Small intestine (tissue), 7 donors: ENCODE measurements around the gene RRP15. TPM values are rescaled to one million over a fixed set of nuclear protein-coding genes. Genes with fewer than 3 reads are reported as not detected.

Experiments
- DNase-seq, 2 donors: peaks; one replicate each; pipeline versions ENCODE4 v3.0.0 to v3.0.0-alpha.2; 2013
- FAIRE-seq: peaks from 2 replicates; lab custom pipeline; 2012; peaks lifted over from hg19 to GRCh38; lab: Jason Lieb, UNC
- H3K27ac ChIP-seq, 3 donors: one replicate each; pipeline ENCODE4 v1.5.1; 2013; ENCODE audit warnings: low read length in 2 of 3, mild to moderate bottlenecking in 2 of 3, control low read depth in 1 of 3, inconsistent platforms in 1 of 3, low read depth in 1 of 3, moderate library complexity in 1 of 3
- H3K27me3 ChIP-seq, 3 donors: one replicate each; pipeline ENCODE4 v1.6.1; 2013; ENCODE audit warnings: low read length in 3 of 3, inconsistent platforms in 1 of 3; ENCODE audit not compliant: control insufficient read depth in 3 of 3, insufficient read depth in 3 of 3
- H3K36me3 ChIP-seq, 3 donors: one replicate each; pipeline ENCODE4 v1.6.1; 2013; ENCODE audit warnings: low read length in 3 of 3, inconsistent platforms in 1 of 3, low read depth in 1 of 3, mild to moderate bottlenecking in 1 of 3, moderate library complexity in 1 of 3; ENCODE audit not compliant: control insufficient read depth in 3 of 3, insufficient read depth in 2 of 3
- H3K4me1 ChIP-seq, 3 donors: one replicate each; pipeline ENCODE4 v1.6.1; 2013; ENCODE audit warnings: low read length in 2 of 3, inconsistent platforms in 1 of 3, low read depth in 1 of 3, mild to moderate bottlenecking in 1 of 3, moderate library complexity in 1 of 3; ENCODE audit not compliant: control insufficient read depth in 3 of 3, insufficient read depth in 2 of 3
- H3K4me3 ChIP-seq, 3 donors: one replicate each; pipeline ENCODE4 v1.5.1; 2013; ENCODE audit warnings: low read length in 3 of 3, control low read depth in 1 of 3, inconsistent platforms in 1 of 3, low read depth in 1 of 3, mild to moderate bottlenecking in 1 of 3, moderate library complexity in 1 of 3
- H3K9me3 ChIP-seq, 2 donors: one replicate each; pipeline ENCODE4 v1.6.1; 2013; ENCODE audit warnings: low read depth in 1 of 2, low read length in 1 of 2; ENCODE audit not compliant: control insufficient read depth in 2 of 2, insufficient read depth in 1 of 2
- WGBS, 3 donors: extraction: QIAGEN DNeasy Blood & Tissue Kit; methylation state at CpG; one replicate each; pipeline ENCODE4 v1.1.7; 2013; 5-methylcytosine and 5-hydroxymethylcytosine counted together
- polyA plus RNA-seq, 4 donors: library from polyadenylated mRNA; stranded (reverse) in 3 of 4; unstranded in 1 of 4; fragments of 200-250 nt in 3 of 4; fragments of 120-200 nt in 1 of 4; gene quantifications; one replicate each; pipeline versions ENCODE4 v1.2.1 to v1.2.3, GENCODE V29; 2013
- donor health status: healthy with polysubstance abuse.
- donor health status: control.
- donor health status: control.
- donor health status: Bipolar disorder and iron deficiency.
- donor health status: healthy.

Gene RRP15
- polyA plus RNA-seq, 4 donors: 1.3 to 11.4 (median 3.2) TPM

DNA sequence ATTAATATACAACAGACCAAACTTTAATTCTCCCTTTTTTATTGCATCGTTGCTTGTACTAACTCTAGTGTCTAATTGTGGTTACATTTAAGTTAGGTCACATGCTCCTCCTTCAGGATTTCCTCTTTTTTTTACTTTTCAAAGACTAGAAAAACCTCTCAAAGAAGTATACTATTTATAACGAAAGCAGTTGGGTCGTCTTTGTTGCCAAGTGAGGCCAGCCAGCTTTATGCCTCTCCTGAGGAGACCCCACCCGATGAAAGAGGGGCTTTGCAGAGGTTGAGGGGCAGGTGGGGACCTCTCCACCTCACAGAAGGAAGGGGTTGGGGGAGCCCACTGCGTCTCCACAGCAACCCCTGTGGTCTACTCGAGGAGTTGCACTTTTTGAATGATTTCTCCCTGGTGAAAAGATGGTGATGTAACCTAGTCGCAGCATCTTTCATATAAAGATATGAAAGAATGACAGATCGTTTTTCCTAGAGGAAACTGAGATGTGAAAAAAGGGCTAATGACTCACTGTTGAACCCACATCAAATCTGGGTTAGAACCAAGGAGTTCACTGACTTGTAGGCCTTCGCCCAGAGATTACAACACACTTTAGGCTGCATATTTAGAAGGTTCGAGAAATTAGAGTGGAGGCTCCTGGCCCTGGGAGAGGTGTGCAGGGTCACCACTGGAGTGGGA is 66.4 kb downstream of the RRP15 start:
- FAIRE-seq (no peak), DNase-seq (no peak)
- no peak overlapping the region for H3K4me3 ChIP-seq
- WGBS, 3 donors: 42 to 56% (median 46%) methylated on average over 10 of the region's 10 CpGs
- peaks cover 3 to 25% (median 3%) of the 10 kb centered on the region in 3 donors for H3K27me3 ChIP-seq
- no peaks in the 10 kb centered on the region for H3K9me3 ChIP-seq
- H3K27ac ChIP-seq: no peak overlapping the region
- peaks cover 0 to 3% (median 0%) of the 10 kb centered on the region in 3 donors for H3K4me1 ChIP-seq
- no peaks in the 10 kb centered on the region for H3K36me3 ChIP-seq

DNA sequence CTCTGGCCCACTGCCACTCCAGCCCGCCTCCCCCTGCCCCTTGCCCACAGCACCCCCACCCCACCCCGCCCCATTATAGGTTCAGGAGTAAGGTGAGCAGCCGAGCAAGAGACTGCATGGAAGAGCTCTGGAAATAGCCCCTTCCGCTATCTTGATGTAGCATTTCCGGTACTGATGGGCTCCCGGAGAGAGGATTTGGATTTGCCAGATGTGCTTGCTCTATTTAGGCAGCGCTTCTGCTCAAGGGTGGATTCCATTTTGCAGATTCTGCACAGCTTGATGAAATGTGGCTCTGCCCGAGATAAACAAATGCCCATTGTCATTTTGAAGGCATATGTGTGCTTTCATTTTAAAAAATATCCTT is 67.0 kb downstream of the RRP15 start:
- H3K27me3 ChIP-seq: peaks cover 0 to 20% (median 0%) of the 10 kb centered on the region in 3 donors
- no peak overlapping the region for H3K4me3 ChIP-seq
- DNase-seq (no peak), FAIRE-seq (no peak)
- 86 to 92% (median 92%) methylated on average over 8 of the region's 8 CpGs for WGBS, 3 donors
- H3K36me3 ChIP-seq: no peaks in the 10 kb centered on the region
- no peaks in the 10 kb centered on the region for H3K4me1 ChIP-seq
- H3K27ac ChIP-seq: no peak overlapping the region
- no peaks in the 10 kb centered on the region for H3K9me3 ChIP-seq

DNA sequence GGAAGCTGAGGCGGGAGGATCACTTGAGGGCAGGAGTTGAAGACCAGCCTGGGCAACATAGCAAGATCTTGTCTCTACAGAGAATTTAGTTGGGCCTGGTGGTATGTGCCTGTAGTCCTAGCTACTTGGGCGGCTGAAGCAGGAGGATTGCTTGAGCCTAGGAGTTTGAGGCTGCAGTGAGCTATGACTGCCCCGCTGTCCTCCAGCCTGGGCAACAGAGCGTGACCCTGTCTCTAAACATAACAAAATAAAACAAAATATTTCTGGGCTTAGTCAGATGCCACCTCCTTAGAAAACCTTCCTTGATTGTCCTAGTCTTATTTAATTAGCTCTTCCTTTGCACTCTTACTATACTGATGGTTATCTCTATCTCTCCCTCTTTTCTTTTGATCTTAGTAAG is 68.6 kb downstream of the RRP15 start:
- FAIRE-seq: no peak

DNA sequence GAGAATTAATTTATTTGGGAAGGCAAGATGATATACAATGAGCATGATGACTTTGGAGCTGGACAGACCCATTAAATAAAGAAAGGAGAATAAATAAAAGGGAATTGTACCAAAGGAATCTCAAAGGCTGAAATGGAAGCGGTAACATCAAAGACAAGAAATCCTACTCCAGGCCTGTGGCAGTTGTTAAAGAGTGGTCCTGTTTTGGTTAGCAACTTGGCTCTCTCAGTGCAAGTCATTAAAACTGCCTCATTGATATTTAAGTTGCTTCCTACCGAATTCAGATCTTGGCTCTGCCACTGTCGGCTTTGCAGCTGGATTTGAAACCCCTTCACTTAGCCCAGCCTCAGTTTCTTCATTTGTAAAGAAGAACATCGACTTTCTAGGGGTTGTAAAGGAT is 70.2 kb downstream of the RRP15 start:
- no peaks in the 10 kb centered on the region for H3K36me3 ChIP-seq
- no peaks in the 10 kb centered on the region for H3K9me3 ChIP-seq
- no peaks in the 10 kb centered on the region for H3K4me1 ChIP-seq
- H3K27ac ChIP-seq: no peak overlapping the region
- WGBS, 3 donors: 84% methylated on average over 4 of the region's 4 CpGs
- FAIRE-seq (no peak), DNase-seq (no peak)
- H3K4me3 ChIP-seq: no peak overlapping the region
- H3K27me3 ChIP-seq: peaks cover 0 to 2% (median 0%) of the 10 kb centered on the region in 3 donors

More for the DNA sequence above, 68.6 kb downstream of the RRP15 start:
- 82 to 97% (median 92%) methylated on average over 4 of the region's 4 CpGs for WGBS, 3 donors
- Histone ChIP-seq H3K27ac (no peak overlapping the region), H3K4me1 (no peaks in the 10 kb centered on the region), H3K9me3 (no peaks in the 10 kb centered on the region), H3K36me3 (no peaks in the 10 kb centered on the region), H3K27me3 (peaks cover 0 to 5% (median 0%) of the 10 kb centered on the region in 3 donors), H3K4me3 (no peak overlapping the region)
- DNase-seq: no peak

DNA sequence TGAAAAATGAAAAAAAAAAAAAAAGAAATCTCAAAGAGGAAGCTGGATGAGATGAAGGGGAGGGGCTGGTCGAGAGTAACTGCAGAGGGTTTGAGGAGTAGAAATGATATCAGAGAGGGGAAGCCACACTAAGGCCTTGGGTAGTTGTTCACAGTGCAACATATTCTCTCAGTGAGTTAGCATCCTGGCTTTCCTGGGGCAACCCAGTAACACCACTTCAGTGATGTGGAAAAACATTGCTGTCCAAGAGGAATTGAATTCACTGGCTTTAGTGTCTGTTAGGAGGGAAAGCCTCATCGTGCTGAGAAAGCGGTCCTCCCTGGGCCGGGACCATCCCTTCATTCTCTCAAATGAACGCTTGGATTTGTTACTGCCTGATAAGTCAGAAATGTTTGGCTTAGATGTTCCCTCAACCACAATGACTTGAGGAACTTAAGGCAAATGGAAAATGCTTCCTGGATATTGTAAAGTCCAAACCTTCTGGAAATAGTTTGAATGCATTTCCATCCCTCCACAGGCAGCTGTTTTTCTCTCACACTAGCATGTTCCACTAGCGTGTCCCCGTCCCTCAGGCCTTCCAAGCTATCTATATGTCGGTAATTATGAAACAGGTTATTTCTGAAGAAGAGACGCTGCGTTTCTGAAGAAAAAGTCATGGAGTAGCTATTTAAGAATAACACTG is 72.3 kb downstream of the RRP15 start:
- 85 to 88% (median 86%) methylated on average over 10 of the region's 10 CpGs for WGBS, 3 donors
- no peak overlapping the region for H3K27ac ChIP-seq
- no peaks in the 10 kb centered on the region for H3K9me3 ChIP-seq
- FAIRE-seq (no peak), DNase-seq (no peak)
- no peak overlapping the region for H3K4me3 ChIP-seq
- peaks cover 0 to 2% (median 0%) of the 10 kb centered on the region in 3 donors for H3K27me3 ChIP-seq
- H3K36me3 ChIP-seq: no peaks in the 10 kb centered on the region
- no peaks in the 10 kb centered on the region for H3K4me1 ChIP-seq

DNA sequence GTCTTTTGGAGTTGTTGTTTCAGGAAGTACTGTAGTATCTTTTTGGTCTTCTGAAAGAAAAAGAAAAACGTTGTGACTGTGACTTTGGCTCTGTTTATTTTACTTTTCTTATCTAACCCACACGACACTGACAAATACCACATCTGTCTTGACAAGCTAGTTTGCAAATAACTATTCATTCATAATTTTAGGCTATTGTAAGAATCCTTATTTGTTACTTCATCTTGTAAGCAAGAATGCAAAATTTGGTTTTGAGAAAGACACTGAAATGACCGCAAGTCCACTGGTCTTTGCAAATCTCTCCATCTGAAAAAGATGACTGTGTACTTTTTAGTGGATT is 72.8 kb downstream of the RRP15 start:
- no peak for DNase-seq
- H3K9me3 ChIP-seq: no peaks in the 10 kb centered on the region
- 45 to 63% (median 55%) methylated on average over 3 of the region's 3 CpGs for WGBS, 3 donors
- H3K27me3 ChIP-seq: peaks cover 0 to 2% (median 0%) of the 10 kb centered on the region in 3 donors
- no peak overlapping the region for H3K27ac ChIP-seq
- no peaks in the 10 kb centered on the region for H3K36me3 ChIP-seq
- H3K4me1 ChIP-seq: no peaks in the 10 kb centered on the region
- no peak overlapping the region for H3K4me3 ChIP-seq
- FAIRE-seq: no peak

DNA sequence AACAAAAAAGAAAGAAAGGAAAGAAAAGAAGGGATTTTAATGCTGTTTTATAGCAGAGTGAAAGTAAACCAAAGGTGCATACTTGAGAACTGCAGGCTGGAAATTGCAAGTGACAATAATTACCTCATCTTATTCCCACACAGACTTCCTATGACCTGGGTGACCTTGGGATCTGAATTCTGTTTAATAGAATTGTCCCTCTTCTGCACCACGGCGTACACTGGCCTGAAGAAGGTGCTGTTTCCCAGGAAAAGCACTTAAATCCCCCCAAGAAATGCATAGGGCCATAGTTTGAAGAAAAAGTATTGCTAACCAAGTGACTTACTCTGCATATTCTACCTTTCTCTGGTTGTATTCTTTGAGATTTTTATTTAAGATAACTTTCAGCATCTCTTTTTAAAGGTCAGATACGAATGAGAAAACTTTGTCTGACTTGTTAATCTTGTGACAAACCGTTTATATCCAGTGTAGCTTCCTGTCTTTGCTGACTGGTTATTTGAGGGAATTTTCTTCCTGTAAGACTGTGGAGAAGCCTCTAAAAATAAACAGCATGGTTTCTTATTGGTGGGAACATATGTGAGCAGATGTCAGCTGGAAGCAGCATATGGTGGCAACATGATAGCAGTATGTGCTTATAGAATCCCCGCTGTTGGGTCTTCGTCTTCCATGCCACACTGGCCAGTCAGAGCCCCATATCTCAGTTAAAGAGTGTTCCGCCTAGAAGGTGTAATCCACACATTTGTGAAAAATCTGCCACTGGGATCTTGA is 76.4 kb downstream of the RRP15 start:
- H3K4me1 ChIP-seq: no peaks in the 10 kb centered on the region
- no peak for DNase-seq
- no peak overlapping the region for H3K4me3 ChIP-seq
- FAIRE-seq: no peak
- H3K36me3 ChIP-seq: no peaks in the 10 kb centered on the region
- no peak overlapping the region for H3K27ac ChIP-seq
- H3K27me3 ChIP-seq: peaks cover 0 to 2% (median 0%) of the 10 kb centered on the region in 3 donors
- 72 to 79% (median 75%) methylated on average over 7 of the region's 7 CpGs for WGBS, 3 donors
- no peaks in the 10 kb centered on the region for H3K9me3 ChIP-seq

DNA sequence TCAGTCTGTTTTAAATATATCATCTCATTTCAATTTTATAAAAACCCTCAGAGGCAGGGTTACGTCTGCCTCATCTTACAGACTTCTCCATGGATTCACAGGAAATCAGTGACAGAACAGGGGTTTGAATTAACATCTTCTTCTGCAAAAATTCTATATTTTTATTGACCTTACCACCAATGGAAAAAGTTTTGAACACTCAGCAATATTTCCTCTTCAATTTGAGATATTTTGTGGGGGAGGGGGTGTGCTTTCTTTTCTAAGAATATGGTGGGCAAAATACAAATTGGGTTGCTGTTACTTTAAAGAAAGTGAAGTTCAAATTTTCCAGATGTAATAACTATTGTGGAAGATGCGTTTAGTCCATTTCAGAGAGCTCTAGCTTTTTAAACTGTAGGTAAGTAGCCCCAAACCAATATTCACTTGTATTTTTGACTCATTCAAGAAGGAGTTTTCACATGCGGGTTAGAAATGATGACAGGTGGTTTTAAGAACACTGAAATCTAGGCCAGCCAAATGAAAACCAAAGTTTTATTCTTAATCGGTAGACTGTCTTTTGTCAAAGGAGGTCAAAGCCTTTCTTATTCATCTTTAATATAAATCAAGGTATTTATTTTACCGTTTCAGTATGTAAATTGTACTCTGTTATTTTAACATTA is 77.5 kb downstream of the RRP15 start:
- Histone ChIP-seq H3K4me1 (no peaks in the 10 kb centered on the region), H3K27ac (no peak overlapping the region), H3K9me3 (no peaks in the 10 kb centered on the region), H3K27me3 (peaks cover 0 to 2% (median 0%) of the 10 kb centered on the region in 3 donors), H3K4me3 (no peak overlapping the region), H3K36me3 (no peaks in the 10 kb centered on the region)
- FAIRE-seq (no peak), DNase-seq (no peak)
- WGBS, 3 donors: 71 to 90% (median 78%) methylated on average over 5 of the region's 5 CpGs
